Thyroid gland (tissue), 4 donors: Measurements from ENCODE around the gene GALNT2. TPM values are rescaled to one million over a fixed set of nuclear protein-coding genes. Genes with fewer than 3 reads are reported as not detected.

Experiments used
- DNase-seq, 2 donors: peaks; one replicate each; pipeline ENCODE4 v3.0.0-alpha.2; 2019
- H3K27ac ChIP-seq, 3 donors: fragments of 200-600 bp; sonication (generic); 1 replicate in 2 of 3; 2 replicates in 1 of 3; pipeline ENCODE4 v1.5.1; 2016 to 2019; ENCODE audit warnings: mild to moderate bottlenecking in 1 of 3, moderate library complexity in 1 of 3
- H3K27me3 ChIP-seq: fragments of 200-600 bp; sonication (generic); one replicate; pipeline ENCODE4 v1.5.1; 2019
- H3K36me3 ChIP-seq, 2 donors: fragments of 200-600 bp; sonication (generic); one replicate each; pipeline ENCODE4 v1.5.1; 2016 to 2019
- H3K4me1 ChIP-seq, 2 donors: fragments of 200-600 bp; sonication (generic); one replicate each; pipeline ENCODE4 v1.5.1; 2017 to 2019
- H3K4me3 ChIP-seq, 3 donors: fragments of 200-600 bp; sonication (generic); replicated peaks in 1 of 3; 1 replicate in 2 of 3; 2 replicates in 1 of 3; pipeline ENCODE4 v1.5.1; 2016; ENCODE audit warnings: mild to moderate bottlenecking in 1 of 3
- H3K9me3 ChIP-seq: fragments of 200-600 bp; sonication (generic); one replicate; pipeline ENCODE4 v1.5.1; 2017
- CTCF ChIP-seq, 6 experiments: fragments of 200-600 bp in 3 of 6; fragments of 450-650 bp in 3 of 6; sonication (generic) in 3 of 6; IDR thresholded peaks; one replicate each; pipeline ENCODE4 v1.5.1; 2016 to 2019; ENCODE audit warnings: antibody characterized with exemption in 6 of 6, mild to moderate bottlenecking in 2 of 6, inconsistent platforms in 1 of 6, moderate library complexity in 1 of 6
- POLR2A ChIP-seq, 2 donors: fragments of 450-650 bp; IDR thresholded peaks; one replicate each; pipeline ENCODE4 v1.6.1; 2017; ENCODE audit warnings: antibody characterized with exemption in 2 of 2, mild to moderate bottlenecking in 2 of 2, moderate library complexity in 1 of 2
- WGBS, 2 donors: methylation state at CpG; one replicate each; pipeline ENCODE4 v1.1.5; 2017; 5-methylcytosine and 5-hydroxymethylcytosine counted together
- intact Hi-C: fragments of 100-400 bp; cut with DNase I; formaldehyde crosslinking; loops from one replicate; pipeline ENCODE4 v1.15.1; 2023
- total RNA-seq, 4 donors: library from RNA; depleted of rRNA; stranded (reverse); fragments of >200 nt; gene quantifications; one replicate each; pipeline ENCODE4 v1.2.3, GENCODE V29; 2016

GALNT2 gene
- total RNA-seq, 4 donors from 2014 or later: 26.2 to 48.9 (median 42.3) TPM

GRCh38 chr1:230095938-230096337 lies 28.9 kb downstream of the GALNT2 start:
- 84 to 92% methylated on average over 5 of the region's 5 CpGs for WGBS, 2 donors

GRCh38 chr1:230097370-230097769 lies 30.3 kb downstream of the GALNT2 start:
- TF ChIP-seq POLR2A (IDR thresholded peaks at IDR 0.05) (no peak), CTCF (IDR thresholded peaks at IDR 0.05) (no peak)
- 97% methylated on average over 4 of the region's 4 CpGs for WGBS, 2 donors
- DNase-seq: no peak
- H3K36me3 ChIP-seq: no peaks in the 10 kb centered on the region
- no peaks in the 10 kb centered on the region for H3K9me3 ChIP-seq
- intact Hi-C loops: no loop called here
- no peak overlapping the region for H3K27ac ChIP-seq
- no peak overlapping the region for H3K4me3 ChIP-seq
- H3K4me1 ChIP-seq: peaks cover 5 to 6% of the 10 kb centered on the region in 2 donors
- H3K27me3 ChIP-seq: no peaks in the 10 kb centered on the region

More at GRCh38 chr1:230095938-230096337, 28.9 kb downstream of the GALNT2 start:
- TF ChIP-seq POLR2A (IDR thresholded peaks at IDR 0.05) (no peak), CTCF (IDR thresholded peaks at IDR 0.05) (no peak)
- intact Hi-C loops: no loop called here
- no peaks in the 10 kb centered on the region for H3K27me3 ChIP-seq
- H3K4me3 ChIP-seq: no peak overlapping the region
- no peak for DNase-seq
- no peak overlapping the region for H3K27ac ChIP-seq
- no peaks in the 10 kb centered on the region for H3K36me3 ChIP-seq
- H3K9me3 ChIP-seq: no peaks in the 10 kb centered on the region
- H3K4me1 ChIP-seq: no peaks in the 10 kb centered on the region

GRCh38 chr1:230098723-230099122 lies 31.7 kb downstream of the GALNT2 start:
- Histone ChIP-seq H3K4me1 (peaks cover 11 to 17% of the 10 kb centered on the region in 2 donors), H3K36me3 (no peaks in the 10 kb centered on the region), H3K27ac (no peak overlapping the region), H3K4me3 (no peak overlapping the region), H3K27me3 (no peaks in the 10 kb centered on the region), H3K9me3 (no peaks in the 10 kb centered on the region)
- intact Hi-C loops: no loop called here
- 92 to 98% methylated on average over 8 of the region's 8 CpGs for WGBS, 2 donors
- TF ChIP-seq CTCF (IDR thresholded peaks at IDR 0.05) (no peak), POLR2A (IDR thresholded peaks at IDR 0.05) (no peak)
- no peak for DNase-seq

- no peak for DNase-seq
- Histone ChIP-seq H3K36me3 (no peaks in the 10 kb centered on the region), H3K27ac (no peak overlapping the region), H3K9me3 (no peaks in the 10 kb centered on the region), H3K4me3 (no peak overlapping the region), H3K27me3 (no peaks in the 10 kb centered on the region), H3K4me1 (peaks cover 18 to 24% of the 10 kb centered on the region in 2 donors)
- TF ChIP-seq POLR2A (IDR thresholded peaks at IDR 0.05) (no peak), CTCF (IDR thresholded peaks at IDR 0.05) (no peak)
- 100% methylated on average over 1 of the region's 1 CpG for WGBS, 2 donors
- intact Hi-C loops: no loop called here
Observed at GRCh38 chr1:230099465-230099864, 32.4 kb downstream of the GALNT2 start.

- 94 to 95% methylated on average over 3 of the region's 3 CpGs for WGBS, 2 donors
- H3K4me1 ChIP-seq: peaks cover 31 to 39% of the 10 kb centered on the region in 2 donors
Observed at GRCh38 chr1:230100932-230101331, 33.9 kb downstream of the GALNT2 start.

More at GRCh38 chr1:230100932-230101331, 33.9 kb downstream of the GALNT2 start:
- DNase-seq: no peak
- intact Hi-C loops: no loop called here
- H3K27ac ChIP-seq: no peak overlapping the region
- no peaks in the 10 kb centered on the region for H3K27me3 ChIP-seq
- no peak overlapping the region for H3K4me3 ChIP-seq
- no peaks in the 10 kb centered on the region for H3K36me3 ChIP-seq
- TF ChIP-seq CTCF (IDR thresholded peaks at IDR 0.05): no peak
- TF ChIP-seq POLR2A (IDR thresholded peaks at IDR 0.05): no peak
- no peaks in the 10 kb centered on the region for H3K9me3 ChIP-seq
